ENCODE results near the gene VCL. TPM values are rescaled to one million over a fixed set of nuclear protein-coding genes. Genes with fewer than 3 reads are reported as not detected.
"Not testable (repeated sequence)": the region's sequence is repeated elsewhere in the genome, so short reads cannot be mapped to it uniquely, and the experiment has no call there.

VCL gene
- total RNA-seq, 1 donor from 2014 or later: 26.8 TPM

DNA sequence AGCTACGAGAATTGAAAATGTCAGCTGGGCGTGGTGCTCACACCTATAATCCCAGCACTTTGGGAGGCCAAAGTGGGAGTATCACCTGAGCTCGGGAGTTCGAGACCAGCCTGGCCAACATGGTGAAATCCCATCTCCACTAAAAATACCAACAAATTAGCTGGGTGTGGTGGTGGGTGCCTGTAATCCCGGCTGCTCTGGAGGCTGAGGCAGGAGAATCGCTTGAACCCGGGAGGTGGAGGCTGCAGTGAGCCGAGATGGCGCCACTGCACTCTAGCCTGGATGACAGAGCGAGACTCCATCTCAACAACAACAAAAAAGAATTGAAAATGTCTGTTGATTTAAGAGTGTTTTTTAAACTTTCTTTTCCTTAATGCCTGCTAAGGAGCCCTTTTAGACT is 149.1 kb downstream of the VCL start:
- peaks cover 13% of the 10 kb centered on the region for H3K36me3 Mint-ChIP-seq (ENCODE audit: low read depth)
- H3K4me3 Mint-ChIP-seq; H3K9me3 Mint-ChIP-seq; intact Hi-C loops (cut with micrococcal nuclease); DNase-seq; H3K27ac Mint-ChIP-seq; H3K27me3 Mint-ChIP-seq: not testable (repeated sequence)
- H3K4me1 Mint-ChIP-seq: peaks cover 15% of the 10 kb centered on the region

DNA sequence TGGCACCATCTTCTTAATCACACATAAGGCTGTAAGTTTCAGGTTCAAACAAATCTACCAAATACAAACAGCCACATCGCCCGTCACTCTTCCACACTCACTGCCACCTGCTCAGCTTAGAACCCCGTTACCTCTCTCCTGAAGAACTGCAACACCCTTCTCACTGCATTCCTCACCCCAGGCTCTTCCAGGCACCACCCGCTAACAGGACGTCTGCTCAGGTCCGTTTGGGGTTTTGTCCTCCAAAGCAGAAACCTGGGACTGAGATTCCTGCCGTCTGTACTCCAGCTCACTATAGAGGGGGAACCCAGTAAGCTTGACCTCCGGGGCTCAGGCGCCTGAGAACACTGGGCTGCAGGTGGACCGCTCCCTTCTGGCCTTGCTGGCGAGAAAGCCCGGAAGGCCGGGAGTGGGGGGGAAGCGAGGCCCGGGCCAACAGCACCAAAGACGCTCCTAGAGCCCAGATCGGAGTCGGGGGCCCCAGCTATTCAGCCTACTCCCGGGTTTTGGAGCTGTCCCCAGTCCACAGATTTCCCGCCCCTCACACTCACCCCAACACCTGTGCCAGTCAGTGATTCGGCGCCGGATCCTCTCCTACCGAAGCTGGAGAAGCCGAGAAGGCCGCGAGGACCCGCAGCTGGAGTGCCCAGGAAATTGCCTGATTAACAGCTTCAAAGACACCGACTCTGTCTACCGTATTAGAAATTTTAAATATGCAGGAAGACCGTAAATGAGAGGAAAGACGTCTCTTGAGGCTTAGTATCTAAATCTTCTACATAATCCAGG is 152.5 kb downstream of the VCL start, which contains the start of gene AP3M1:
Gene AP3M1, minus strand, starts transcription at position 625 of the 786 bp plus-strand sequence. CDS start 12,449 bp downstream, outside the sequence.
- Mint-ChIP-seq H3K36me3 (ENCODE audit: low read depth) (peaks cover 16% of the 10 kb centered on the region), H3K4me3 (no peak within 1 kb of the TSS), H3K27me3 (no peaks in the 10 kb centered on the region), H3K9me3 (no peaks in the 10 kb centered on the region), H3K27ac (no peak within 1 kb of the TSS), H3K4me1 (peaks cover 31% of the 10 kb centered on the region)
- DNase-seq: peak; percentile 95
- intact Hi-C loops (cut with micrococcal nuclease): loop anchor here (2.0 kb wide), 1 partner anchor 84 kb away; no protein-coding TSS in a partner anchor

DNA sequence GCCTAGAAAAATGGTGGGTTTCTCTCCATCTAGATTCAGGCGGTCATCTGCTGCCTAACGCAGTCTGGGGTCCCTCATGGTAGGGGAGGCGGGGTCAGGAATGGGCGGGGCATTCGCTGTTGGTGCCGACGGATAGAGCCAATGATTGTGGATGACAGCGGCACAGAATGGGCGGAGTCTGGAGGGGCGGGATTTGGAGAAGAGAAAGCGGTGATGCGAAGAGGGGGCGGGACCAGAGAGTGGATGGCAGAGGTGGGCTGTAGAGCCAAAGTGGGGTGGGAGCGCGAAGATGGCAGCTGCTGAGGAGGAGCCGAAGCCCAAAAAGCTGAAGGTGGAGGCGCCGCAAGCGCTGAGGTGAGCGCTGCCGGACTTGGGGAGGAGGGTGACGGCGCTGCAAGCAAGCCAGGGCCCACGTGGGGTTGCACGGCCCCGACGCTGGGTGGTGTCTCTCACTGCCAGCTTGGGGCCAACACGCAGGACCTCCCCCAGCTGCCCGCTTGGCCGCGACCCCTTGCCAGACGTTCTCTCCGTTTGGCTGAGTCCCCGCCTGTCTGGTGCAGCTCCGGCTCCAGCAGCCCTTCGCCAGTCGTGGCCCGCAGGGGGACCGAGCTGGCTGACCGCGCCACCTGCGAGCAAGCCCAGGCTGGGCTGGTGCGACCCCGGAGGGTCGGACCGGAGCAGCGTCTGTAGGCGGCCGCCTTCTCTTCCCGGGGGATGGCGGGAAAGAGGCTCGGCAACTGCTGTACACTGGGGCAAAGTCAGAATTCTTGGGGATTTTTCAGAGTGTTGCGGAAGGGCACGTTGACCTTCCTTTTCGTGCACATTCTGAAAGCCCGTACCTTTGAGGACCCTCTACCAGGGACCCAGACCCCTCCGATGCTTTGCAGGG is 153.3 kb downstream of the VCL start, which contains the start of gene ADK:
Gene ADK, plus strand, starts transcription at position 232 of the 889 bp plus-strand sequence. Its CDS starts 58 bp downstream, at position 290.
- no peaks in the 10 kb centered on the region for H3K27me3 Mint-ChIP-seq
- DNase-seq: peak; percentile 100
- H3K27ac Mint-ChIP-seq: no peak within 1 kb of the TSS
- H3K4me3 Mint-ChIP-seq: no peak within 1 kb of the TSS
- H3K9me3 Mint-ChIP-seq: no peaks in the 10 kb centered on the region
- peaks cover 12% of the 10 kb centered on the region for H3K36me3 Mint-ChIP-seq (ENCODE audit: low read depth)
- peaks cover 28% of the 10 kb centered on the region for H3K4me1 Mint-ChIP-seq
- intact Hi-C loops (cut with micrococcal nuclease): loop anchor here (1.0 to 2.0 kb wide), 5 partner anchors 25 to 1060 kb away; partner anchors contain the start of genes KAT6B and VCL

DNA sequence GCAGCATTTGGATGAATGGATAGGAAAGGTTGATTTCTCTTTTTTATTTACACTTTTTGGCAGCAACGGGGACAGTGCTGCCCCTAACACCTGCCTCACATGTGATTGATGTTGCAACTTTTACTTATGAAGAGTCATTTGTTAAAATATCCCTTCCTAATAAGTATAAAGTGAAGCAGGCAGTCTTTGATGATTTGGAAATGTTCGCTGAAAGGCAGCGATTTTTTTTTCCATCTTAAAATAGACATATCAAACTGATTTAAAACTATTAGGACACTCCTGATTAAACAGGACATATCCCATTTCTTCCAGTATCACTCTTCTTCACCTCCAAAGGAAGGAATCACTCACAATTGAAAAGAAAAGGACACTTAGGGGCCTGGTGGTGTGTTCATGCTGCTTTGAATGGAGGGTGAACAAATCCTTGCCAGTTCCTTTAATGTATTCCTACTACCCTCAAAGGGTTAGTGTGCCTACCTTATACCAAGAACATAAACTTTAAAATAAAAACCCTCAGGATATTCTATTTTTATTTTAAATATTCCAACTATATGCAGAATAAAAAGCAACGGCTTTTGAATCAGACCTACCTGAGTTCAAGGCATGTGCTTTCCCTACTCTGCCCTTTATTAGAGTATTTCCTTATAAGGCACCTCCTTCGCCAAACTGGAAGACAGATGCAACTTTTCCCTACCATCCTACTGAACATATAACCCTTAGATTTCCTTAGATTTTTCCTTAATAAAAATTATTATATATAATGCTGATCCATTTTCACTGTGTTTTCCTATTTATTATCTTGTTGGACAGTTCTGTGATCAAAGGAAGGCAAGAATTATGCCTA is 154.2 kb downstream of the VCL start:
- Mint-ChIP-seq H3K27me3 (no peaks in the 10 kb centered on the region), H3K36me3 (ENCODE audit: low read depth) (peaks cover 12% of the 10 kb centered on the region), H3K27ac (no peak overlapping the region), H3K4me1 (peaks cover 24% of the 10 kb centered on the region), H3K4me3 (no peak overlapping the region), H3K9me3 (no peaks in the 10 kb centered on the region)
- intact Hi-C loops (cut with micrococcal nuclease): loop anchor here (1.0 to 2.0 kb wide), 5 partner anchors 24 to 1059 kb away; partner anchors contain the start of genes KAT6B and VCL
- no peak for DNase-seq

DNA sequence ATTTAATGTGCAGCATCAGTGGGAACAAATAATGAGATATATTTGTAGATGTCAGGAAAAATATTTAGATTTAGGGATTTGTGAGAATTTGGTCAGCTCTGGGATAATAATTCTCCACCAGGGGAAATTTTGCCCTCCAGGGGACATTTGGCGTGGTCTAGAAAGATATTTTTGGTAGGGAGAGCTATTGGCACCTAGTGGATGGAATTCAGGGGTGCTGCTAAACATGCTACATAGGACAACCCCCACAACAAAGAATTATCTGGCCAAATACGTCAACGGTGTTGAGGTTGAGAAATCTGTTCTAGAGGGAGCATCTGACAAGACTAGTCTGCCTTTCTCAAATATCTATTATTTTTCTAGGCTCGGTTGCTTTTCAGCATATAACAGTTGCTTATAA is 155.2 kb downstream of the VCL start:
- Mint-ChIP-seq H3K4me1 (peaks cover 21% of the 10 kb centered on the region), H3K4me3 (no peak overlapping the region), H3K36me3 (ENCODE audit: low read depth) (peaks cover 8% of the 10 kb centered on the region), H3K27me3 (no peaks in the 10 kb centered on the region), H3K9me3 (no peaks in the 10 kb centered on the region), H3K27ac (no peak overlapping the region)
- intact Hi-C loops (cut with micrococcal nuclease): no loop called here
- DNase-seq: no peak

- intact Hi-C loops (cut with micrococcal nuclease): no loop called here
- Mint-ChIP-seq H3K36me3 (ENCODE audit: low read depth) (peaks cover 6% of the 10 kb centered on the region), H3K9me3 (no peaks in the 10 kb centered on the region), H3K27ac (no peak overlapping the region), H3K4me1 (peaks cover 18% of the 10 kb centered on the region), H3K4me3 (no peak overlapping the region), H3K27me3 (no peaks in the 10 kb centered on the region)
- no peak for DNase-seq
These were observed 155.8 kb downstream of the VCL start for GRCh38 chr10:74153676-74154075.

DNA sequence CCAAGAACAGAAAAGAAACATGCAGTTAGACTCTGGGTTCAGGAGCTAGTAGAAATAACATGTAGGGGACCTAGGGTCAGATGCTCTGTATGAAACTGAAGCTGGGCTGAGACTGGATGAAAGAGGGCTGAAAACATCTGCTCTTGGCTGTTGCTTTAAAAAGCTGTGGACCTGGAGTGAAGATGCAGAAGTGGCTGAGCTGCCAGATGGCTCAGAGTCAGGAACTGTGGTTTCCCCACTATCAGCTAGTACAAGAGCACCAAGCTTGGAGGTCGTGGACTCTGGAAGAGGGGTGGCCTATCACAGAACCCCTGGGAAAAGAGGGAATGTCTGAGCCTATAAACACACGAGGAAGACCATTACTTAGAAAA is 159.0 kb downstream of the VCL start:
- Mint-ChIP-seq H3K4me1 (peaks cover 18% of the 10 kb centered on the region), H3K4me3 (no peak overlapping the region), H3K27ac (no peak overlapping the region), H3K9me3 (no peaks in the 10 kb centered on the region), H3K27me3 (no peaks in the 10 kb centered on the region), H3K36me3 (ENCODE audit: low read depth) (peaks cover 9% of the 10 kb centered on the region)
- no peak for DNase-seq
- intact Hi-C loops (cut with micrococcal nuclease): no loop called here

GRCh38 chr10:74160013-74160412 is 162.1 kb downstream of the VCL start:
- no peak for DNase-seq
- Mint-ChIP-seq H3K27me3 (no peaks in the 10 kb centered on the region), H3K4me3 (no peak overlapping the region), H3K9me3 (no peaks in the 10 kb centered on the region), H3K36me3 (ENCODE audit: low read depth) (peaks cover 6% of the 10 kb centered on the region), H3K27ac (no peak overlapping the region), H3K4me1 (peaks cover 7% of the 10 kb centered on the region)
- intact Hi-C loops (cut with micrococcal nuclease): no loop called here

DNA sequence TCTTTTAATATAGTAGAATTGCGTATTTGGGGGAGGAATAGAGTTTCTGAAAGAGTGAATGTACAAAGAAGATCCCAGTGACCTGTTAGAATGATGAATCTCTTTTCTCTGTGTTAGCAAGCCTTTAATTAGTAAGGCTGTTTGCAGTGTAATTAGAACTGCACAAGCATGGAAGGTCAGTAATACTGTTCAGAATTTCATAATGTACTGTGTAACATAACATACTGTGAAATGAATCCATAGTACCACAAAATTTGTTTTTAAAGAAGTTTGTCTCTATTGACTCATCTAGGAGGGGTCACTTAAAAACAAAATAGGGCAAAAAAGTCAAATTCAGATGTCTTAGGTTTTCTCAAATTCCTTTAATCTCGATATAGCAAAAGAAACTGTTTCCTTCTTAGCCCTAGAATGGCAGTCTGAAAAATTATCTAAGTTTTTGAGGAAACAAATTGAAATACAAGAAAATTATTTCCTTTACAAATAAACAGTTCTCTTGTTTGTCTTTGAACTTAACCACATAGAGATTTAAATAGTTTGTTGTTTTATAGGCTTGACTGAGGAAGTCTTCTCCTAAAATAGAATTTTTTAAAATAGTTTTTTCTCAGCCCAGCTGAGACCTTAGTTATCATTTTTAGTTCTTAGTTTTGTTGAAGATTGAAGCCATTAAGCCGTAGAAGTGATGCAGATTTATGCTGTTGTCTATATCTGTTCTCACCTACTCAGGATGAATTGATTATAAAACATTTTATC is 165.6 kb downstream of the VCL start:
- no peak for DNase-seq
- Mint-ChIP-seq H3K4me1 (peaks cover 9% of the 10 kb centered on the region), H3K27me3 (no peaks in the 10 kb centered on the region), H3K27ac (no peak overlapping the region), H3K4me3 (no peak overlapping the region), H3K36me3 (ENCODE audit: low read depth) (peaks cover 5% of the 10 kb centered on the region), H3K9me3 (no peaks in the 10 kb centered on the region)
- intact Hi-C loops (cut with micrococcal nuclease): no loop called here

DNA sequence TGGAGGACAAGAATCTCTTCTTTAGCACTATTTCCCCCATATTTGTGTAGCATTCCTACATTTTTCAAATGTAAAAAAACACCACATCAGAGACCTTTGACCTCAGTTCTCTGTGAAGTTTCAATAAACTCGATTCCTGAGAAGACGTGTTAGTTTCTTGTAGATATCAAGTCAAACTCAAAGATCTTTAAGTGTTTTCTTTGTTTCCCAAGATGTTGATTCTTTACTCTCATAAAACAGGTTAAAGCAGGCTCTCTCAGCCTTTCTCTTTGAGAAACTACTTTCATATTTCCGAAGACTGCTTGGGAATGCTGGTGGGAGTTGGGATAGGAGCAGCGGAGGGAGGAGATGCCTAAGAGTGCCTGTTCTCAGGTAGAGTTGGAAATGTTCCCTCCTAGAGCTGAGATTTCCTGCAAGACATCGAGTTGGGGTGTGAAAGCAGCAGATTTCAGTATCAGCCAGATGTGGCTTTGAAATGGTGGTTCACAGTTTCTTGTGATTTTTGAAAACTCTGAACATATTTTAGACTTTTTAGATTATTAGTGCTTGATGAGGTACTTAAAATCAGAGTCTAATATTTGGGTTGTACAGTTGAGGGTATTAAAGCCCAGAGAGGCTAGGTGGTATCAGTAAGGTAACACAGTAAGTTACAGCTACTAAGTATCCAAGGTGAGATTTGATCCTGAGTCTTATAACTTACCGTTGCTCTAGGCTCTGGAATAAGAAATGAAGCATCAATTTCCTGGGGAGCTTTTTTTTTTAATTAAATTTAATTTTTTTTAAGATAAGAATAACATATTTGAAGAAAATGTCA is 167.0 kb downstream of the VCL start:
- no peak overlapping the region for H3K4me3 Mint-ChIP-seq
- H3K27ac Mint-ChIP-seq: no peak overlapping the region
- intact Hi-C loops (cut with micrococcal nuclease): no loop called here
- no peaks in the 10 kb centered on the region for H3K9me3 Mint-ChIP-seq
- no peak for DNase-seq
- H3K4me1 Mint-ChIP-seq: peaks cover 13% of the 10 kb centered on the region
- peaks cover 2% of the 10 kb centered on the region for H3K36me3 Mint-ChIP-seq (ENCODE audit: low read depth)
- H3K27me3 Mint-ChIP-seq: no peaks in the 10 kb centered on the region

- intact Hi-C loops (cut with micrococcal nuclease): no loop called here
- Mint-ChIP-seq H3K9me3 (no peaks in the 10 kb centered on the region), H3K4me1 (peaks cover 13% of the 10 kb centered on the region), H3K27me3 (no peaks in the 10 kb centered on the region), H3K27ac (no peak overlapping the region), H3K4me3 (no peak overlapping the region), H3K36me3 (ENCODE audit: low read depth) (peaks cover 2% of the 10 kb centered on the region)
- DNase-seq: no peak
These were observed 167.6 kb downstream of the VCL start for GRCh38 chr10:74165530-74165901.

- H3K27me3 Mint-ChIP-seq: no peaks in the 10 kb centered on the region
These were observed 169.5 kb downstream of the VCL start for GRCh38 chr10:74167443-74167842.

More at GRCh38 chr10:74167443-74167842, 169.5 kb downstream of the VCL start:
- no peaks in the 10 kb centered on the region for H3K9me3 Mint-ChIP-seq
- H3K27ac Mint-ChIP-seq: no peak overlapping the region
- H3K4me1 Mint-ChIP-seq: peaks cover 15% of the 10 kb centered on the region
- no peaks in the 10 kb centered on the region for H3K36me3 Mint-ChIP-seq (ENCODE audit: low read depth)
- H3K4me3 Mint-ChIP-seq: no peak overlapping the region
- intact Hi-C loops (cut with micrococcal nuclease): no loop called here
- DNase-seq: no peak

Measured in activated CD4-positive, alpha-beta T cell treated with anti-CD3 and anti-CD28 coated beads, Interleukin-2, amount 10 ng/mL, durations not matched to agents 24 days and 14 days (primary cell).